HuH-7 (cell line): Measurements from ENCODE around the gene RNF166.
"Not testable (repeated sequence)": the region's sequence is repeated elsewhere in the genome, so short reads cannot be mapped to it uniquely, and the experiment has no call there.

Experiments
- DNase-seq: peaks from one replicate; pipeline ENCODE4 v3.0.0; 2011; ENCODE audit warnings: low spot score

Gene RNF166

GRCh38 chr16:88673716-88674379, 32.4 kb downstream of the RNF166 start:
- DNase-seq, result no peak

GRCh38 chr16:88672776-88673175, 33.4 kb downstream of the RNF166 start:
- DNase-seq, result peak; percentile 81

GRCh38 chr16:88671806-88672205, 34.4 kb downstream of the RNF166 start:
- no peak for DNase-seq

- no peak for DNase-seq
These were observed 36.2 kb downstream of the RNF166 start for GRCh38 chr16:88669980-88670379.

- not testable (repeated sequence) for DNase-seq
These were observed 36.7 kb downstream of the RNF166 start for GRCh38 chr16:88669493-88669892.

- no peak for DNase-seq
These were observed 38.7 kb downstream of the RNF166 start for GRCh38 chr16:88667461-88667860.

DNA sequence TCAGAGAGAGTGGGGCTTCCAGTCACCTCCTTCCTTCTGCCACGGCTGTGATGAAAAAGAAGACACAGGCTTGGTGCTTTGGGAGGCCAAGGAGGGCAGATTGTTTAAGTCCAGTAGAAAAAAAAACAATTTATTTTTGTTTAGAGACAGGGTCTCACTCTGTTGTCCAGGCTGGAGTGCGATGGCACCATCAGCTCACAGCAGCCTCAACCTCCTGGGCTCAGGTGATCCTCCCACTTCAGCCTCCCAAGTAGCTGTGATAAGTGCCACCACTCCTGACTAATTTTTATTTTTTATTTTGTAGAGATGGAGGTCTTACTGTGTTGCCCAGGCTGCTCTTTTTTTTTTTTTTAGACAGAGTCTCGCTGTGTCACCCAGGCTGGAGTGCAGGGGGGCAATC, 40.6 kb downstream of the RNF166 start:
- DNase-seq, result no peak

DNA sequence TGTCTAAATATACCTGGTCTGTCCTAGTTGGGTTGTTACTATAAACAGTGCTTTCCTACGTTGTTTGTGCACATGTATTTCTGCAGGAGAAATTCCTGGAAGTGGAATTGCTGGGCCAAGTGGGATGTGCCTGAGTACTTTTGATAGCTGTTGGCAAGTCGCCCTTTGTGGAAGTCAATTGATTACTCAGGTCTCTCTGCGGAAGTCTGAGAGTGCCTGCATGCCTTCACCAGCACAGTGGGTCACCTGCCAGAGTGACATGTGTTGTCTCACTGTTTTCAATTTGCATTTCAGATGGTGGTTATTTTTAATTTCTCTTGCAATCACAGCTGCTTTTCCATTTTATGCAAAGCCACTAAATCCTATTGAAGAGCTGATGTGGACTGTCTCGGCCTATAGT, 41.1 kb downstream of the RNF166 start:
- DNase-seq, result no peak

DNA sequence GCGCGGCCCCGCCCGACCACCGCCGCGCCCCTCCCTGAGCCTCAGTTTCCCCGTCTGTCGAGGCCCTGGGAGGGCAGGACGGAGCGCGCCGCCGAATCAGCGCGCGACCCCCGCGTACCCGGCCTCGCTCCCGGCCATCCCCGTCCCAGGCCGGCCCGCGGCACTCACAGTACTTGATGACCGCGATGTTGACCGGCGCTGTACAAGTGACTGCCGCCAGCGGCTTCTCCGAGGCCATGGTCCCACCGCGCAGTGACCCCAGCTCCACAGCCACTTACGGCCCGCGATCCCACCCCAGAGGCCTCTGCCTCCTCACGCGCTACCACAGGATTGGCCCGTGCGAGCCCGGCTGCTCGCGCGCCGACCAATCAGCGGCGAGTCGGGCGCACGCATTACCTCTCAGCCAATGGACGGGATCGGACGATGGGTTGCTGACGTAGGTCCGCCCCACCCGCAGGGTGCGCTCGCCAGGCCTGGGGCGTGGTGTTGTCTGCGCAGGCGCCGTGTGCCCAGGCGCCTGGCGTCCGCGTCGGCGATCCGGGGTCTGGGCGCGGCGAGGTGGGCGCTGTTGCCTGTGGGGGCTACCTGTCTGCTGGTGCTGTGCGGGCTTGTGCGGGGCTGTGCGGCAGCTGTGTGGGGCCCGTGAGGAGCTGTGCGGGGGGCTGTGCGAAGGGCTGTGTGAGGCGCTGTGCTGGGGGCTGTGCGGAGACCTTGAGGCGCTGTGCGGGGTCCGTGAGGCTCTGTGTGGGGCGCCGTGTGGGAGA, 43.2 kb downstream of the RNF166 start, which contains the start of gene MVD:
MVD (minus strand) TSS at position 249 of the 764 bp plus-strand sequence; CDS start at position 238, 11 bp downstream.
- DNase-seq, result peak; percentile 100

GRCh38 chr16:88662222-88662842, 43.9 kb downstream of the RNF166 start:
- DNase-seq, result no peak

- no peak for DNase-seq
These were observed 44.7 kb downstream of the RNF166 start for GRCh38 chr16:88661468-88661867.

DNA sequence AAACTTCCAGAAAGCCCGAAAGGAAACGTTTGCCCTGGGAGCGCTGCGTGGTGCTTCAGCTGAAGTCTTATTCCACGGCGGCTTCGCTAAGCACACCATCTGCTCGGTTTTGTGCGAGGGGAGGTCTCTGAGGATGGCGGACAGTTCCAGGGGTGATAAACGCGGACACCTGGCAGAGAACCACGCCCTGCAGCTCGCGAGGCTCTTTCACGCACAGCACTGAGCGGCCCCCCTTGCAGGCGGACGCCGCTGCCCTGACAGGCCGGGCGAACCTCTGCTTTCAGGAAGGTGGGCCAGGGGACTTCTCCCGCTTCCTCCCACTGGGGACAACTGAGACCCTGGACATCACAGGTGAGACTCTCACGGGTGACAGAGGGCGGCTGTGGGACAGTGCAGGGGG, 47.0 kb downstream of the RNF166 start:
- no peak for DNase-seq

DNA sequence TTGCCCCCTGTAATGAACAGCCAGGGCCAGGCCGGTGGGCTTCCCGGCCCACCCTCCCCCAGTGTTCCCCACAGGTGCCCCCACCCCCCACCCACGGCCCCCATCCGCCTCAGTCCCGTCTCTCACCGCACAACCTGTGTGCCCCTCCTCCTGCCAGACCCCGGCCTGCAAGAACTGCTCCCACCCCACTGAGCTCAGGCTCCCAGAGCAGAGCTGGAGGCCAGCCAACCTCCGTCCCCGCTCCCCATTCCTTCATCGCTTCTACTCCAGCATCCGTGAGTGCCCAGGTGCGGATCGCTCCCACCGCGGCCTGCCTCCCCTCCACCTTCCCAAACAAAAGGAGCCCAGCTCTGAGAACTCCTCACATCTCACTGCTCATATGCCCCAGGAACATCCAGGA, 47.5 kb downstream of the RNF166 start:
- DNase-seq, result no peak

GRCh38 chr16:88657371-88657770, 48.8 kb downstream of the RNF166 start:
- no peak for DNase-seq

DNA sequence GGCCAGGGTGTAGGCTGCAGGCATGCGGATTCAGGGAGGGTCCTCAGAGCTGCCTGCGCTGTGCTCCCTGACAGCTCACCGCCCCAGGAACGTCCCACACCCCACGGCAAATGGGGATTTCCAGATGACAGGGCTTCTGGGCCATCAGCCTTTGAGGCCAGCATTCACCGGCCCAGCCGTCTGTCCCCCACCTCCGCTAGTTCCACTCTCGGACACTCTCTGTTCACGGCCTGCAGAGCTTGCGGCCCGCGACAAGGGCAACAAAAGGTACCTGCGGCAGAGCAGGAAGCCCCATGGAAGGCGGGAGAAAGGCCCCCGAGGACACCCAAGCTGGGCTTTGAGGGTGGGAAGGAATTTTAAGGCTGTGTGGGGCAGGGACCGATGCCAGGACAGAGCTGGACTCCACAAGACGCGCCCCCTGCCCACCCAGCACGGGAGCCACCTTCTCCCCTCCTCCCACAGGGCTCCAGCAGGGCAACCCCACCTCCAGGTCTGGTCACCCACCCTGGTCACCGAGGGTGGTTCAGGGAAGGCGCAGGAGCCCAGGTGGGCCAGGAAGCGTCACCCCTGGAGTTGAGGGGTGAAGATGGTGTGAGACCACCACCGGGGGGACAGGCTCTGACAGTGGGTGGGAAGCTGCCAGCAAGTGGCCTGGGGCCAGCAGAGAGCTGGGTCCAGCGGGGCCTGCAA, 49.8 kb downstream of the RNF166 start:
- no peak for DNase-seq

DNA sequence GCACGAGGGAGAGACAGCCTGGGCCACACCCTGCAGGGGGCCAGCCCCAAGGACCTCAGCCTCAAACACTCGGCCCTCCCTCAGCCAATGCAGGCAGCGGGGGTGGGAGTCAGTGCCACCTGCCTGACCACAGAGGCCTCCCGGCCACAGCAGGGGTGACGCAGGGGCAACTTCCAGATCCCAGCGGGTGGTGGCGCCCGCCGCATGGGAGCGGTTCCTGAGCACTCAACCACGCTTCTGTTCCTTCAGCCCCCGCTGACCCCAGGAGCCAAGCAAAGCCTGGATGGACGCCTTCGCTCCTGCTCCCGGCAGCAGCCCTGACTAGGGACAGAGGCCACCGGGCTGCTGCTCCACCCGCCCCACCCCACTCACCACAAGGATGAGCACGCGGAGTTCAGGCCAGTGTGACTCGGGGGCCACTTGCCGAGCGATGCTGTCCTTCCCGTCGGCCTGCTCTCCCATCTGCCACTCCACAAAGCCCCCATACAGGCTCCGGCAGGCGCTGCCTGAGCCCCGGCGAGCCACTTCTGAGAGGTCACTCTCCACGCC, 50.4 kb downstream of the RNF166 start:
- DNase-seq, result no peak

GRCh38 chr16:88655053-88655732, 51.0 kb downstream of the RNF166 start:
- no peak for DNase-seq

GRCh38 chr16:88654363-88655052, 51.7 kb downstream of the RNF166 start:
- no peak for DNase-seq

- no peak for DNase-seq
These were observed 52.4 kb downstream of the RNF166 start for GRCh38 chr16:88653596-88654362.

DNA sequence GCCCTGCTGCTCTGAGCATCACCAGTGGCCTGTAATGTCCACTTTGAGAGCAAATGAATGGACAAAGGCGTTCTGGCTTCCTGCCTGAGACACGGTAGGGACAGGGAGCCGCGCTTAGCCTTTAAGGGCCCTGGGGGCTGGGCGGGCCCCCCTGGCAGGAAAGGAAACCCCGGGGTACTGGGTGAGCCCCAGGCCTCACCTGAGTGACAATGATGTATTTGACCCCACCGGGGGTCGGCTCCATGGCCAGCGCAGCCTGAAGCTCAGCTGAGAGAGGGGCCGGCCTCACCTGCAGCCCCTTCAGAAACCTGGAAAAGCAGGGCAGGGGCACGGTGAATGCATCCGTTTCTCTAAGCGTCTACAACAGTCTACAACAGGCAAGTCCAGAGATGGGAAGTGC, 53.1 kb downstream of the RNF166 start:
- no peak for DNase-seq
